ENCODE measurements around the gene TMEM98.
"Not testable (repeated sequence)": the region's sequence is repeated elsewhere in the genome, so short reads cannot be mapped to it uniquely, and the experiment has no call there.

TMEM98 gene

GRCh38 chr17:32985050-32985756 lies 57.2 kb downstream of the TMEM98 start:
- DNase-seq (ENCODE audit: low read depth) = no peak

GRCh38 chr17:32987453-32987805 lies 59.5 kb downstream of the TMEM98 start:
- DNase-seq (ENCODE audit: low read depth) = not testable (repeated sequence)

- DNase-seq (ENCODE audit: low read depth) = not testable (repeated sequence)
Measured at GRCh38 chr17:32987868-32988267, 59.9 kb downstream of the TMEM98 start.

- no peak for DNase-seq (ENCODE audit: low read depth)
Measured at GRCh38 chr17:32988481-32989101, 60.6 kb downstream of the TMEM98 start.

- no peak for DNase-seq (ENCODE audit: low read depth)
Measured at GRCh38 chr17:32992321-32993033, 64.5 kb downstream of the TMEM98 start.

- no peak for DNase-seq (ENCODE audit: low read depth)
Measured at GRCh38 chr17:32993977-32994376, 66.0 kb downstream of the TMEM98 start.

Data from HS-5 (cell line).